Keratinocyte (primary cell): ENCODE results near the gene DACT1. TPM values are rescaled to one million over a fixed set of nuclear protein-coding genes. Genes with fewer than 3 reads are reported as not detected.

ENCODE experiments used
- DNase-seq: peaks from one replicate; pipeline ENCODE4 v3.0.0-alpha.2; 2011; ENCODE audit warnings: low read depth, missing footprints, low spot score
- FAIRE-seq: peaks from 2 replicates; lab custom pipeline; 2011; peaks lifted over from hg19 to GRCh38; lab: Jason Lieb, UNC
- H2AFZ ChIP-seq: 2 replicates; pipeline ENCODE4 v1.6.0; 2012; ENCODE audit warnings: low read length, control low read depth, inconsistent platforms; ENCODE audit not compliant: control insufficient read depth
- H3K27ac ChIP-seq: 2 replicates; pipeline ENCODE4 v1.5.1; 2011; ENCODE audit warnings: low read length; ENCODE audit not compliant: control insufficient read depth, insufficient read depth
- H3K27me3 ChIP-seq: 3 replicates; pipeline ENCODE4 v1.6.0; 2011; ENCODE audit warnings: low read length; ENCODE audit not compliant: control insufficient read depth, insufficient read depth; ENCODE audit errors: extremely low read depth
- H3K36me3 ChIP-seq, 2 experiments: 2 replicates in 1 of 2; 3 replicates in 1 of 2; pipeline ENCODE4 v1.5.1; 2011; ENCODE audit warnings: low read length in 2 of 2, mild to moderate bottlenecking in 1 of 2; ENCODE audit not compliant: control insufficient read depth in 2 of 2, insufficient read depth in 2 of 2; ENCODE audit errors: extremely low read depth in 1 of 2
- H3K4me1 ChIP-seq: 3 replicates; pipeline ENCODE4 v1.5.1; 2011; ENCODE audit warnings: low read length; ENCODE audit not compliant: control insufficient read depth, insufficient read depth; ENCODE audit errors: extremely low read depth
- H3K4me2 ChIP-seq: 3 replicates; pipeline ENCODE4 v1.6.0; 2011; ENCODE audit warnings: low read depth, low read length; ENCODE audit not compliant: control insufficient read depth, insufficient read depth; ENCODE audit errors: extremely low read depth
- H3K4me3 ChIP-seq, 3 experiments: fragments of 200-600 bp in 1 of 3; sonication (generic) in 1 of 3; 2 replicates in 2 of 3; 3 replicates in 1 of 3; pipeline ENCODE4 v1.5.1; 2011 to 2016; ENCODE audit warnings: low read length in 3 of 3, mild to moderate bottlenecking in 3 of 3, control low read depth in 2 of 3, inconsistent platforms in 1 of 3, low read depth in 1 of 3, mixed read lengths in 1 of 3, mixed run types in 1 of 3, moderate library complexity in 1 of 3; ENCODE audit not compliant: control insufficient read depth in 2 of 3, insufficient read depth in 2 of 3; ENCODE audit errors: extremely low read depth in 1 of 3
- H3K79me2 ChIP-seq: 2 replicates; pipeline ENCODE4 v1.6.0; 2012; ENCODE audit warnings: low read length; ENCODE audit not compliant: control insufficient read depth, insufficient read depth
- H3K9ac ChIP-seq: 3 replicates; pipeline ENCODE4 v1.6.0; 2011; ENCODE audit warnings: low read length; ENCODE audit not compliant: control insufficient read depth, insufficient read depth; ENCODE audit errors: extremely low read depth
- H3K9me1 ChIP-seq: 3 replicates; pipeline ENCODE4 v1.6.0; 2011; ENCODE audit warnings: low read length; ENCODE audit not compliant: control insufficient read depth, insufficient read depth; ENCODE audit errors: extremely low read depth
- H3K9me3 ChIP-seq: 2 replicates; pipeline ENCODE4 v1.5.1; 2012; ENCODE audit warnings: low read depth, low read length; ENCODE audit not compliant: control insufficient read depth
- H4K20me1 ChIP-seq: 3 replicates; pipeline ENCODE4 v1.6.0; 2011; ENCODE audit warnings: low read length; ENCODE audit not compliant: control insufficient read depth, insufficient read depth; ENCODE audit errors: extremely low read depth
- EZH2 ChIP-seq: IDR thresholded peaks from one replicate; pipeline ENCODE4 v1.6.1; 2012; ENCODE audit warnings: inconsistent platforms, mild to moderate bottlenecking, low read length, moderate library complexity
- dilution Hi-C: fragments of 300-500 bp; cut with MboI; formaldehyde crosslinking; loops from one replicate; pipeline ENCODE4 v1.7.0; 2020; ENCODE audit warnings: low sequenced_read_pairs; ENCODE audit not compliant: extremely low pct_ligation_motif_present
- polyA plus RNA-seq, 5 experiments: library from polyadenylated mRNA; depleted of rRNA in 3 of 5; stranded (reverse) in 3 of 5; stranded (forward) in 1 of 5; unstranded in 1 of 5; fragments of >200 nt; gene quantifications; 1 replicate in 1 of 5; 2 replicates in 3 of 5; 3 replicates in 1 of 5; pipeline versions ENCODE4 v1.2.1 to v1.2.3, GENCODE V29; 2011 to 2012; ENCODE audit warnings: missing spikeins in 2 of 5, low read depth in 1 of 5, low replicate concordance in 1 of 5
- TF ChIP-seq, protein P1 (sequence below), 3 experiments: IDR thresholded peaks in 1 of 3; conservative IDR thresholded peaks in 1 of 3; optimal IDR thresholded peaks in 1 of 3; 2 replicates in 2 of 3; 3 replicates in 1 of 3; pipeline versions ENCODE3 to v1.5.1; 2011; ENCODE audit warnings: low read length in 3 of 3, mild to moderate bottlenecking in 3 of 3, moderate library complexity in 2 of 3, control low read depth in 1 of 3, inconsistent platforms in 1 of 3; ENCODE audit not compliant: insufficient read depth in 2 of 3; ENCODE audit errors: extremely low read depth in 1 of 3

DACT1 gene
- polyA plus RNA-seq, 1 donor (not counting 4 experiments of a cell fraction or from before 2014, with no cell fraction given): 0.10 TPM

DNA sequence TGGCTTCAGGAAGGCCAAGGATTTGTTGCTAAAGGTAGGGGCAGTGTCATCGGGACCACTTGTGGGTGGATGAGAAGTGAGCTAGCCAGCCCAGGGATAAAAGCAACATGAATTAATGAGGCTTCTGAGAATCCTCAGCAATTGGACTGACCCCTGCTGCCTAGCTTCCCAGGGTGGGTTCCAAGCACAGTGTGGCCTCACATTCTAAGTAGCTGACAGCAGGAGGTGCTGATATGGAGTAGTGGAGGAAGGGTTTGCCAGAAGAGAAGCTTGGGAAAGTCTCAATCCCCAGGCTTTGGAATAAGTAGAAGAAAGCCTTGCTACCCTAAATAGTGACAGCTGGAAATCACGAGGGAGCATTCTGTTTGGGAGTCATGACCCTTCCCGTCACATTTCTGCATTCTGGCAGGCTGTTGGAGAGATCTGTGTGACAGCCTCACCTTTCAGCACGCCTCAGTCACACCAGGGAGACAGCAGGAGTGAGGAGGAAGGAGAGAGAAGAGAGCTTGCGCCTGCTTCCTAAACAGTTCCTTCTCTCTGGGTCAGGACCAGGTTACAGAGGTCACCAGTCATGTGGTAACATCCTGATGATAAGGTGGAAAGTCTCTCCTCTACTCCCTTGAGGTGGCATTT is 31.2 kb downstream of the DACT1 start:
- Histone ChIP-seq H3K4me3 (no peak overlapping the region), H2AFZ (no peak overlapping the region), H3K4me2 (no peak overlapping the region), H3K27ac (no peak overlapping the region), H3K36me3 (no peaks in the 10 kb centered on the region), H3K79me2 (no peaks in the 10 kb centered on the region), H3K4me1 (peaks cover 1% of the 10 kb centered on the region), H3K9ac (no peak overlapping the region), H3K27me3 (no peaks in the 10 kb centered on the region), H3K9me3 (no peaks in the 10 kb centered on the region), H3K9me1 (no peaks in the 10 kb centered on the region), H4K20me1 (no peaks in the 10 kb centered on the region)
- TF ChIP-seq, protein P1, sequence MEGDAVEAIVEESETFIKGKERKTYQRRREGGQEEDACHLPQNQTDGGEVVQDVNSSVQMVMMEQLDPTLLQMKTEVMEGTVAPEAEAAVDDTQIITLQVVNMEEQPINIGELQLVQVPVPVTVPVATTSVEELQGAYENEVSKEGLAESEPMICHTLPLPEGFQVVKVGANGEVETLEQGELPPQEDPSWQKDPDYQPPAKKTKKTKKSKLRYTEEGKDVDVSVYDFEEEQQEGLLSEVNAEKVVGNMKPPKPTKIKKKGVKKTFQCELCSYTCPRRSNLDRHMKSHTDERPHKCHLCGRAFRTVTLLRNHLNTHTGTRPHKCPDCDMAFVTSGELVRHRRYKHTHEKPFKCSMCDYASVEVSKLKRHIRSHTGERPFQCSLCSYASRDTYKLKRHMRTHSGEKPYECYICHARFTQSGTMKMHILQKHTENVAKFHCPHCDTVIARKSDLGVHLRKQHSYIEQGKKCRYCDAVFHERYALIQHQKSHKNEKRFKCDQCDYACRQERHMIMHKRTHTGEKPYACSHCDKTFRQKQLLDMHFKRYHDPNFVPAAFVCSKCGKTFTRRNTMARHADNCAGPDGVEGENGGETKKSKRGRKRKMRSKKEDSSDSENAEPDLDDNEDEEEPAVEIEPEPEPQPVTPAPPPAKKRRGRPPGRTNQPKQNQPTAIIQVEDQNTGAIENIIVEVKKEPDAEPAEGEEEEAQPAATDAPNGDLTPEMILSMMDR (optimal IDR thresholded peaks at IDR 0.05 in 1 of 3, IDR thresholded peaks at IDR 0.05 in 1 of 3, conservative IDR thresholded peaks at IDR 0.05 in 1 of 3; ENCODE audit: extremely low read depth in 1 of 3, insufficient read depth in 2 of 3, low read length in 3 of 3): no peak
- TF ChIP-seq EZH2: no peak
- FAIRE-seq: no peak
- DNase-seq: no peak
- dilution Hi-C loops: no loop called here

- H4K20me1 ChIP-seq: no peaks in the 10 kb centered on the region
- no peaks in the 10 kb centered on the region for H3K9me1 ChIP-seq
- no peak overlapping the region for H3K9ac ChIP-seq
- no peak overlapping the region for H3K4me3 ChIP-seq
- no peaks in the 10 kb centered on the region for H3K27me3 ChIP-seq
- no peak overlapping the region for H2AFZ ChIP-seq
- DNase-seq (no peak), FAIRE-seq (no peak)
- no peaks in the 10 kb centered on the region for H3K4me1 ChIP-seq
- no peak for TF ChIP-seq EZH2
- TF ChIP-seq, protein P1 (optimal IDR thresholded peaks at IDR 0.05 in 1 of 3, IDR thresholded peaks at IDR 0.05 in 1 of 3, conservative IDR thresholded peaks at IDR 0.05 in 1 of 3; ENCODE audit: extremely low read depth in 1 of 3, insufficient read depth in 2 of 3, low read length in 3 of 3): no peak
- H3K9me3 ChIP-seq: no peaks in the 10 kb centered on the region
- no peaks in the 10 kb centered on the region for H3K36me3 ChIP-seq
- dilution Hi-C loops: no loop called here
- no peaks in the 10 kb centered on the region for H3K79me2 ChIP-seq
- no peak overlapping the region for H3K27ac ChIP-seq
- no peak overlapping the region for H3K4me2 ChIP-seq
Measured at GRCh38 chr14:58669556-58670200, 31.9 kb downstream of the DACT1 start.
